GM18951 (cell line): ENCODE results near the gene TRIP12.
"Not testable (repeated sequence)": the region's sequence is repeated elsewhere in the genome, so short reads cannot be mapped to it uniquely, and the experiment has no call there.

Source experiments
- POLR2A ChIP-seq: IDR thresholded peaks from 4 replicates; pipeline ENCODE4 v1.6.1; 2011; ENCODE audit warnings: mild to moderate bottlenecking; ENCODE audit not compliant: insufficient read length, insufficient read depth; ENCODE audit errors: extremely low read depth
- in situ Hi-C: fragments of 300-500 bp; cut with MboI; formaldehyde crosslinking; loops from one replicate; pipeline ENCODE4 v1.12.0; 2022; ENCODE audit warnings: low sequenced_read_pairs, mixed read lengths, inconsistent platforms; ENCODE audit not compliant: unreplicated experiment

Gene TRIP12

GRCh38 chr2:229921892-229922448, at the start of gene TRIP12:
TRIP12 (minus strand) TSS chr2:229922009; CDS start chr2:229880079, 41,930 bp downstream.
- in situ Hi-C loops = no loop called here
- peak; percentile 66 for TF ChIP-seq POLR2A

GRCh38 chr2:229971298-229971790, 49.5 kb upstream of the TRIP12 start:
- no peak for TF ChIP-seq POLR2A
- in situ Hi-C loops = no loop called here

GRCh38 chr2:229970406-229970805, 48.6 kb upstream of the TRIP12 start:
- TF ChIP-seq POLR2A = no peak
- in situ Hi-C loops = no loop called here

- TF ChIP-seq POLR2A = no peak
- in situ Hi-C loops = no loop called here
Measured at GRCh38 chr2:229969921-229970320, 48.1 kb upstream of the TRIP12 start.

GRCh38 chr2:229963596-229963995, 41.8 kb upstream of the TRIP12 start:
- in situ Hi-C loops = not testable (repeated sequence)

- in situ Hi-C loops = no loop called here
- TF ChIP-seq POLR2A = no peak
Measured at GRCh38 chr2:229956491-229956890, 34.7 kb upstream of the TRIP12 start.

- TF ChIP-seq POLR2A = no peak
- in situ Hi-C loops = no loop called here
Measured at GRCh38 chr2:229955663-229956062, 33.9 kb upstream of the TRIP12 start.

- in situ Hi-C loops = no loop called here
- no peak for TF ChIP-seq POLR2A
Measured at GRCh38 chr2:229952256-229952835, 30.5 kb upstream of the TRIP12 start.

GRCh38 chr2:229947544-229947943, 25.7 kb upstream of the TRIP12 start:
- in situ Hi-C loops = no loop called here
- no peak for TF ChIP-seq POLR2A

- no peak for TF ChIP-seq POLR2A
- in situ Hi-C loops = no loop called here
Measured at GRCh38 chr2:229945975-229946374, 24.2 kb upstream of the TRIP12 start.

GRCh38 chr2:229943770-229944449, 22.1 kb upstream of the TRIP12 start:
- in situ Hi-C loops = no loop called here
- TF ChIP-seq POLR2A = no peak

GRCh38 chr2:229943171-229943570, 21.4 kb upstream of the TRIP12 start:
- in situ Hi-C loops = no loop called here
- no peak for TF ChIP-seq POLR2A

- TF ChIP-seq POLR2A = no peak
- in situ Hi-C loops = no loop called here
Measured at GRCh38 chr2:229942671-229943070, 20.9 kb upstream of the TRIP12 start.

GRCh38 chr2:229937537-229937936, 15.7 kb upstream of the TRIP12 start:
- no peak for TF ChIP-seq POLR2A
- in situ Hi-C loops = no loop called here
